ENCODE data around the gene TRIM69.
A peak's percentile ranks its signal among the peaks of the same experiment; 100 is the strongest.
"Not testable (repeated sequence)": the region's sequence is repeated elsewhere in the genome, so short reads cannot be mapped to it uniquely, and the experiment has no call there.

TRIM69 gene, protein sequence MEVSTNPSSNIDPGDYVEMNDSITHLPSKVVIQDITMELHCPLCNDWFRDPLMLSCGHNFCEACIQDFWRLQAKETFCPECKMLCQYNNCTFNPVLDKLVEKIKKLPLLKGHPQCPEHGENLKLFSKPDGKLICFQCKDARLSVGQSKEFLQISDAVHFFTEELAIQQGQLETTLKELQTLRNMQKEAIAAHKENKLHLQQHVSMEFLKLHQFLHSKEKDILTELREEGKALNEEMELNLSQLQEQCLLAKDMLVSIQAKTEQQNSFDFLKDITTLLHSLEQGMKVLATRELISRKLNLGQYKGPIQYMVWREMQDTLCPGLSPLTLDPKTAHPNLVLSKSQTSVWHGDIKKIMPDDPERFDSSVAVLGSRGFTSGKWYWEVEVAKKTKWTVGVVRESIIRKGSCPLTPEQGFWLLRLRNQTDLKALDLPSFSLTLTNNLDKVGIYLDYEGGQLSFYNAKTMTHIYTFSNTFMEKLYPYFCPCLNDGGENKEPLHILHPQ

DNA sequence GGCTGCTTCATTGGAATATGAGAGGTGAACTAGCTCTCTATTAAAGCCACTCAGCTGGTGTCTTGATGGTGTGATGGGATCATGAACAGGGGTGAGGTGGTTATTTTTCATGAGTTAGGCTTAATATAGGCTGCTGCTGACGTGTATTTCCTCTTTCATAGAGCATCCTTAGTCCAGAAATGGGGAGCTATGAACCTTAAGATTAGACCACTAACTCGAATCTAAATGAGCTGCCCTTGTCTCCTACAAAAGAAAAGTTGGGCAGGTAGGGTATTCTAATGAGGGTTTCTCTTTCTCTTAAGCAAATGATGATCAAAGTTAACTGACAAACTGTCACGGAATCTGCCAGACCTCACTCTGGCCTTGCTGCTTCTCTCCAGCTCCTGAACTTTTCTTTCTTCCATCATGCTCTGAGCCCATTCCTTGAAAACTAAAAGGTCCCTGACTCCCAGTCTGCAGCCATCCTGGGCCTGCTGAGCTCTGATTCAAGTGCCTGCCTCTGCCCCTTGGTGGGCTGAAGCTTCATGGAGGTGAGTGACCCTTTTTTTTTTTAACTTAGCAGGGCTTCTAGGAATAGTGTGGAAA is at the start of gene TRIM69:
Gene TRIM69 (plus strand): TSS at position 348 of the 585 bp plus-strand sequence. CDS start 177 bp downstream, at position 525.
- DNase-seq: no peak

DNA sequence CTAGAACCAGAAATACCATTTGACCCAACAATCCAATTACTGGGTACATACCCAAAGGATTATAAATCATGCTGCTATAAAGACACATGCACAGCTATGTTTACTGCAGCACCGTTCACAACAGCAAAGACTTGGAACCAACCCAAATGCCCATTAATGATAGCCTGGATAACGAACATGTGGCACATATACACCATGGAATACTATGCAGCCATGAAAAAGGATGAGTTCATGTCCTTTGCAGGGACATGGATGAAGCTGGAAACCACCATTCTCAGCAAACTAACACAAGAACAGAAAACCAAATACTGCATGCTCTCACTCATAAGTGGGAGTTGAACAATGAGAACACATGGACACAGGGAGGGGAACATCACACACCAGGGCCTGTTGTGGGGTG is 47.0 kb upstream of the TRIM69 start:
- DNase-seq: not testable (repeated sequence)

DNA sequence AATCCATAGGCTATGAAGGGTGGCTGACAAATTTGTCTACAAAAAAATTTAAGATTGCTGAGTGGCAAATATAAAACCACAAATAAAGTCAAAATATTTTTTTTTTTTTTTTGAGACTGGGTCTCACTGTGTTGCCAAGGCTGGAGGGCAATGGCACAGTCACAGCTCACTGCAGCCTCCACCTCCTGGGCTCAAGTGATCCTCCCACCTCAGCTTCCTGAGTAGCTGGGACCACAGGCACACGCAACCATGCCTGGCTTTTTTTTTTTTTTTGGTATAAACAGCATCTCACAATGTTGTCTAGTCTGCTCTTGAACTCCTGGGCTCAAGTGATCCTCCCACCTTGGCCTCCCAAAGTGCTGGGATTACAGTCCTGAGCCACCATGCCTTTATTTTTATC is 46.1 kb upstream of the TRIM69 start:
- not testable (repeated sequence) for DNase-seq

DNA sequence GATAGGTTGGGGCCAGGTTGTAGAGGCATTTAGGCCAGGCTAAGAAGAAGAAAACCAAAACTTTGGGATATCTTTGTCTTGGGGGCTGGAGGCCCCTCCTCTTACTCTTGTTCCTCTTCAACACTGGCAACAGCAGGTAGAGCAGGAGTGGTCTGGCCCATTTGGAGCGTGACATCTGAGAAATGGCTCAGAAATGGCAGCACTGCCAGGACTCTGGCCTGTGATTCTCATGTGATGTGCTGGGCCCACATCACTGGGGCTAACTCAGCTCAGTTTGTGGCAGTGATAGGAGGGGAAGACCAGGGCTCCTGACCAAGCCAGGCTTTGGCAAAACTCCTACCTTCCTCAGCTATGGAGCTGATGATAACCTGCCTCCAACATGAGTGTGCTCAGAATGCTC is 43.7 kb upstream of the TRIM69 start:
- DNase-seq: no peak

DNA sequence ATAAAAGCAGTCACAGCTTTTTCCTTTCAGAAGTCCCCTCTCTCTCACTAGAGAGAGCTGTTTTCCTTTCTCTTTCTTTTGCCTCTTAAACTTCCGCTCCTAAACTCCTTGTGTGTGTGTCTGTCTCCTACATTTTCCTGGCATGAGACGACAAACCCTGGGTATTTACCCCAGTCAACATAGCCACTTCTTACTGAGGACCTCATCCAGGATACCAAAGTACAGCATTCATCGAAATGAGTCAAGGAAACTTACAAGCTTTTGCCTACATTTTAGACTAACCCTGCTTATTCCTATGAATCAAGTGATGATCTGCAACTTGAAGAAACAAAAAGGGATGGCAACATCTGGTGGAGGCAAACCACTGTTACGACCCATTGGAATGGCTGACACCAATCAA is 41.9 kb upstream of the TRIM69 start:
- no peak for DNase-seq

DNA sequence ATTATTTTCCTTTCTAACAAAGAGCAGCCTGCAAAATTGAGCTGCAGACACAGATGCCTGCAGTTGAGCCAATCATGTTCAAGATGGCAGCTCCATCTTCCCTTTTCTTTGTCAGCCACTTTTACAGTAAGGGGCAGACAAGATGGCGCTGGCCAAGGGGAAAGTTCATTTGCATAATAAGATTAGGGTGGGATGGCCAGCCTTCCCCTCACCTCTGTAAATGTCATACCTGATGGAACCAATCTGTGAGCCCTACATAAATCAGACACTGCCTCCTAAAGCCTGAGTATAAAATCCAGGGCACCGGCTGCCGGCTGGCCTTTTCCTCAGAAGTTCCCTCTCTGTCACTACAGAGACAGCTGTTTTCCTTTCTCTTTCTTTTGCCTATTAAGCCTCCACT is 41.0 kb upstream of the TRIM69 start:
- no peak for DNase-seq

DNA sequence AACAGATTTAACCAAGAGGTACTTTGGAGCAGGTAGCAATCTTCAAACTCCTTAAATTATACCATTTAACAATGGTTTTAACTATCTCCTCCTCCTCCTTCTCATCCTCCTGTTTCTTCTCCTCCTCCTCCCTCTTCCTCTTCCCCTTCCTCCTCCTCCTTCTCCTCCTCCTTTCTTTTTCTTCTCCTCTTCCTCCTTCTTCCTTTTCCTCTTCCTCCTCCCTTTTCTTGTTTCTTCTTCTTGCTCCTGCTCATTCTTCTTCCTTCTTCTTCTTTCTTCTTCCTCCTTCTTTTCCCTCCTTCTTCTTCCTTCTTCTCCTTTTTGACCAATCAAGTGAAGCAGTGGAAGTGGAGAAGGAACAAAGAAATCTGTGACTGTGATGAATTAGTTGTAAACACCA is 39.3 kb upstream of the TRIM69 start:
- no peak for DNase-seq

DNA sequence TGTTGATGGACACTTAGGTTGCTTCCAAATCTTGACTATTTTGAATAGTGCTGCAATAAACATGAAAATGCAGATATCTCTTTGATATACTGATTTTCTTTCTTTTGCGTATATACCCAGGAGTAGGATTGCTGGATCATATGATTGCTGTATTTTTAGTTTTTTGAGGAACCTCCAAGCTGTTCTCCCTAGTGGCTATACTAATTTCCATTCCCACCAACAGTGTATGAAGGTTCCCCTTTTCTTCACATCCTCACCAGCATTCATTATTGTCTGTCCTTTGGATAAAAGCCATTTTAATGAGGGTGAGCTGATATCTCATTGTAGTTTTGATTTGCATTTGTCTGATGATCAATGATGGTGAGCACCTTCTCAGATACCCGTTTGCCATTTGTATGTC is 37.7 kb upstream of the TRIM69 start:
- DNase-seq: no peak

DNA sequence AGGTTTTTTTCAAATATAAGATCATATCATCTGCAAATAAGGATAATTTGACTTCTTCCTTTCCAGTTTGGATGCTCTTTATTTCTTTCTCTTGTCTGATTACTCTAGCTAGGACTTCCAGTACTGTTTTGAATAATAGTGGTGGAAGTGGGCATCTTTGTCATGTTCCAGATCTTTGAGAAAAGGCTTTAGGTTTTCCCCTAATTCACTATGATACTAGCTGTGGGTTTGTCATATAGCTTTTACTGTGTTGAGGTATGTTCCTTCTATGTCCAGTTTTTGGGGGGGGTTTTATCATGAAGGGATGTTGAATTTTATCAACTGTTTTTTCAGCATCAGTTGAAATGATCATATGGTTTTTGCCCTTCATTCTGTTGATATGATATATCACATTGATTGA is 35.7 kb upstream of the TRIM69 start:
- not testable (repeated sequence) for DNase-seq

DNA sequence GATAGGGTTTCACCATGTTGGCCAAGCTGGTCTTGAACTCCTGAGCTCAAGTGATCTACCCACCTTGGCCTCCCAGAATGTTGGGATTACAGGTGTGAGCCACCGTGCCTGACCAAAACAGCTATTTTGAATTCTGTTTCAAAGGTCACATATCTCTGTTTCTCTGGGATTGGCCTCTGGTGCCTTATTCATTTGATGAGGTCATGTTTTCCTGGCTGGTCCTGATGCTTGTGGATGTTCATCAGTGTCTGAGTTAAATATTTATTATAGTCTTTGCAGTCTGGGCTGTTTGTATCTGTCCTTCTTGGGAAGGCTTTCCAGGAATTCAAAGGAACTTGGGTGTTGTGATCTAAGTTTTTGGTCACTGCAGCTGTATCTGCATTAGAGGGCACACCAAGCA is 30.3 kb upstream of the TRIM69 start:
- no peak for DNase-seq

DNA sequence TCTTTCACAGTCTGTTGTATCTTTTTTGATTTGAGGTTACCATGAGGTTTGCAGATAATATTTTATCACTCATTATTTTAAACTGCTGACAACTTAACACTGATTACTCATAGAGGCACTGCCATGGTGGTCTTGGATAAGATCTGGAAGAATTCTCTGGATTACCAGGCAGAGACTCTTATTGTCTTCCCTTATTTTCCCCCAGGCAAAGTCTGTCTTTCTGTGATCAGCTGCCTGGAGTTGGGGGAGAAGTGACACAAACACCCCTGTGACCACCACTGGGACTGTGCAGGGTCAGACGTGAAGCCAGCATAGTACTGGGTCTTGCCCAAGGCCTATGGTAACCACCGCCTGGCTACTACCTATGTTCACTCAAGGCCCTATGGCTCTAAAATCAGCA is 29.9 kb upstream of the TRIM69 start:
- no peak for DNase-seq

DNA sequence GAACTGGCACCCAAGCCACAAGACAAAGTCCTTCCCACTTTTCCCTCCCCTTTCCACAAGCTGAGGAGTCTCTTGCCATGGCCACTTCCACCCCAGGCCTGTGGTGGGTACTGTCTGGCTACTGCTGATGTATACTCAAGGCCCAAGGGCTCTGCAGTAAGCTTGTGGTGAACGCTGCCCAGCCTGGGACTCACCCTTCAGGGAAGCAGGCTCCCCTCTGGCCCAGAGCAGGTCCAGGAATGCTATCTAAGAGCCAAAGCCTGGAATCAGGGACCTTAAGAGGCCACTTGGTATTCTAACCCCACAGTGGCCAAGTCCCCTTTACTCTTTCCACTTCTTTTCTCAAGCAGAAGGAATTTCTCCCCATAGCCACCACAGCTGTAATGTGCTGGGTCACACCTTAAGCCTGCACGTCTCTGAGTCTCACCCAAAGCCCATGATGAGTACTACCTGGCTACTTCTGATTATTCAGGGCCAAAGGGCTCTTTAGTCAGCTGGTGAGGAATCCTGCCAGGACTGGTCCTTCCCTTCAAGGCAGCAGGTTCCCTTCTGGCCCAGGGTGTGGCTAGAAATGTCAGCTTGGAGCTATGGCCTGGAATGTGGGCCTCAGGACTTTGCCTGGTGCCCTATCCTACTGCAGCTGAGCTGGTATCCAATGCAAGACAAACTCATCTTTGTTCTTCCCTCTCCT is 29.2 kb upstream of the TRIM69 start:
- no peak for DNase-seq

DNA sequence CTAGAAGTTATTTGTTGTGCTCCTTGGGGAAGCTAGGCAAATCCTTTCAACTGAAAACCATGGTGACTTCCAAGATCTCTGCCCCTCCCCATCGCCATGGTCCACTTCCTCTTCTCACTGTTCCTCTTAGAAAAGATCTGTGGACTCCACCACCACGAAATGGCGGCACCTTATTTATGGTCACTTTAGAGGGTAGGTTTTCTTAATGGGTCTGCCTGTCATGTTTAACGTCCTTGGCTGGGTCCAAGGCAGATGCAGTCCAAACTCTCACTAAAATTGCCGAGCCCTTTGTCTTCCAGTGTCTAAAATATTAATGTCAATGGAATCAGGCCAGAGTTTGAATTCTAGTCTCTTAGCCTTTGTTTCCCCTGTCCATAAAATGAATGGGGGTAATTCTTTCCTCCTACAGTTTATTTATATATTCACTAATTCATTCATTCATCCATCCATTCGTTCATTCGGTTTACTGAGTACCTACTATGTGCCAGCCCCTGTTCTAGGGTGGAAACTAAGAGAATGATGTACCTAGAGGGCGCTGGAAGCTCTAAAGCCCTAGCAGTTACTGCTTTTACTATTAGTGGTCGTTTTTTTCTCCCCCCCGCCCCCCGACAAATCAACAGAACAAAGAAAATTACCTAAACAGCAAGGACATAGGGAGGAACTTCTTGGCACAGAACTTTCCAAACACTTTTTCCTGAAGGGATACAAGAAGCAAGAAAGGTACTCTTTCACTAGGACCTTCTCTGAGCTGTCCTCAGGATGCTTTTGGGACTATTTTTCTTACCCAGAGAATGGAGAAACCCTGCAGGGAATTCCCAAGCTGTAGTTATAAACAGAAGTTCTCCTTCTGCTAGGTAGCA is 25.9 kb upstream of the TRIM69 start:
- DNase-seq: peak; percentile 54

DNA sequence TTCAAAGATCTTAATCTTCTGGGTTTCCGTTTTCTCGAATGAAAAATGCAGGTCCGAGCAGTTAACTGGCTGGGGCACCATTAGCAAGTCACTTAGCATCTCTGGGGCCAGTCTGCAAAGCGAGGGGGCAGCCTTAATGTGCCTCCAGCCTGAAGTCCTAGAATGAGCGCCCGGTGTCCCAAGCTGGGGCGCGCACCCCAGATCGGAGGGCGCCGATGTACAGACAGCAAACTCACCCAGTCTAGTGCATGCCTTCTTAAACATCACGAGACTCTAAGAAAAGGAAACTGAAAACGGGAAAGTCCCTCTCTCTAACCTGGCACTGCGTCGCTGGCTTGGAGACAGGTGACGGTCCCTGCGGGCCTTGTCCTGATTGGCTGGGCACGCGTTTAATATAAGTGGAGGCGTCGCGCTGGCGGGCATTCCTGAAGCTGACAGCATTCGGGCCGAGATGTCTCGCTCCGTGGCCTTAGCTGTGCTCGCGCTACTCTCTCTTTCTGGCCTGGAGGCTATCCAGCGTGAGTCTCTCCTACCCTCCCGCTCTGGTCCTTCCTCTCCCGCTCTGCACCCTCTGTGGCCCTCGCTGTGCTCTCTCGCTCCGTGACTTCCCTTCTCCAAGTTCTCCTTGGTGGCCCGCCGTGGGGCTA is 25.1 kb upstream of the TRIM69 start, which contains the start of the genes B2M and PATL2:
Gene B2M (plus strand): TSS at position 422 of the 647 bp plus-strand sequence. CDS start 30 bp downstream, at position 452.
Gene PATL2 (minus strand): TSS at position 228 of the 647 bp plus-strand sequence. CDS start 34,833 bp downstream, outside the sequence.
- DNase-seq: peak; percentile 93

DNA sequence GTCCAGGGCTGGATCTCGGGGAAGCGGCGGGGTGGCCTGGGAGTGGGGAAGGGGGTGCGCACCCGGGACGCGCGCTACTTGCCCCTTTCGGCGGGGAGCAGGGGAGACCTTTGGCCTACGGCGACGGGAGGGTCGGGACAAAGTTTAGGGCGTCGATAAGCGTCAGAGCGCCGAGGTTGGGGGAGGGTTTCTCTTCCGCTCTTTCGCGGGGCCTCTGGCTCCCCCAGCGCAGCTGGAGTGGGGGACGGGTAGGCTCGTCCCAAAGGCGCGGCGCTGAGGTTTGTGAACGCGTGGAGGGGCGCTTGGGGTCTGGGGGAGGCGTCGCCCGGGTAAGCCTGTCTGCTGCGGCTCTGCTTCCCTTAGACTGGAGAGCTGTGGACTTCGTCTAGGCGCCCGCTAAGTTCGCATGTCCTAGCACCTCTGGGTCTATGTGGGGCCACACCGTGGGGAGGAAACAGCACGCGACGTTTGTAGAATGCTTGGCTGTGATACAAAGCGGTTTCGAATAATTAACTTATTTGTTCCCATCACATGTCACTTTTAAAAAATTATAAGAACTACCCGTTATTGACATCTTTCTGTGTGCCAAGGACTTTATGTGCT is 24.5 kb upstream of the TRIM69 start:
- DNase-seq: no peak

DNA sequence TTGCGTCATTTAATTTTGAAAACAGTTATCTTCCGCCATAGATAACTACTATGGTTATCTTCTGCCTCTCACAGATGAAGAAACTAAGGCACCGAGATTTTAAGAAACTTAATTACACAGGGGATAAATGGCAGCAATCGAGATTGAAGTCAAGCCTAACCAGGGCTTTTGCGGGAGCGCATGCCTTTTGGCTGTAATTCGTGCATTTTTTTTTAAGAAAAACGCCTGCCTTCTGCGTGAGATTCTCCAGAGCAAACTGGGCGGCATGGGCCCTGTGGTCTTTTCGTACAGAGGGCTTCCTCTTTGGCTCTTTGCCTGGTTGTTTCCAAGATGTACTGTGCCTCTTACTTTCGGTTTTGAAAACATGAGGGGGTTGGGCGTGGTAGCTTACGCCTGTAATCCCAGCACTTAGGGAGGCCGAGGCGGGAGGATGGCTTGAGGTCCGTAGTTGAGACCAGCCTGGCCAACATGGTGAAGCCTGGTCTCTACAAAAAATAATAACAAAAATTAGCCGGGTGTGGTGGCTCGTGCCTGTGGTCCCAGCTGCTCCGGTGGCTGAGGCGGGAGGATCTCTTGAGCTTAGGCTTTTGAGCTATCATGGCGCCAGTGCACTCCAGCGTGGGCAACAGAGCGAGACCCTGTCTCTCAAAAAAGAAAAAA is 23.9 kb upstream of the TRIM69 start:
- peak; percentile 72 for DNase-seq

DNA sequence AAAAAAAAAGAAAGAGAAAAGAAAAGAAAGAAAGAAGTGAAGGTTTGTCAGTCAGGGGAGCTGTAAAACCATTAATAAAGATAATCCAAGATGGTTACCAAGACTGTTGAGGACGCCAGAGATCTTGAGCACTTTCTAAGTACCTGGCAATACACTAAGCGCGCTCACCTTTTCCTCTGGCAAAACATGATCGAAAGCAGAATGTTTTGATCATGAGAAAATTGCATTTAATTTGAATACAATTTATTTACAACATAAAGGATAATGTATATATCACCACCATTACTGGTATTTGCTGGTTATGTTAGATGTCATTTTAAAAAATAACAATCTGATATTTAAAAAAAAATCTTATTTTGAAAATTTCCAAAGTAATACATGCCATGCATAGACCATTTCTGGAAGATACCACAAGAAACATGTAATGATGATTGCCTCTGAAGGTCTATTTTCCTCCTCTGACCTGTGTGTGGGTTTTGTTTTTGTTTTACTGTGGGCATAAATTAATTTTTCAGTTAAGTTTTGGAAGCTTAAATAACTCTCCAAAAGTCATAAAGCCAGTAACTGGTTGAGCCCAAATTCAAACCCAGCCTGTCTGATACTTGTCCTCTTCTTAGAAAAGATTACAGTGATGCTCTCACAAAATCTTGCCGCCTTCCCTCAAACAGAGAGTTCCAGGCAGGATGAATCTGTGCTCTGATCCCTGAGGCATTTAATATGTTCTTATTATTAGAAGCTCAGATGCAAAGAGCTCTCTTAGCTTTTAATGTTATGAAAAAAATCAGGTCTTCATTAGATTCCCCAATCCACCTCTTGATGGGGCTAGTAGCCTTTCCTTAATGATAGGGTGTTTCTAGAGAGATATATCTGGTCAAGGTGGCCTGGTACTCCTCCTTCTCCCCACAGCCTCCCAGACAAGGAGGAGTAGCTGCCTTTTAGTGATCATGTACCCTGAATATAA is 23.0 kb upstream of the TRIM69 start:
- DNase-seq: no peak

DNA sequence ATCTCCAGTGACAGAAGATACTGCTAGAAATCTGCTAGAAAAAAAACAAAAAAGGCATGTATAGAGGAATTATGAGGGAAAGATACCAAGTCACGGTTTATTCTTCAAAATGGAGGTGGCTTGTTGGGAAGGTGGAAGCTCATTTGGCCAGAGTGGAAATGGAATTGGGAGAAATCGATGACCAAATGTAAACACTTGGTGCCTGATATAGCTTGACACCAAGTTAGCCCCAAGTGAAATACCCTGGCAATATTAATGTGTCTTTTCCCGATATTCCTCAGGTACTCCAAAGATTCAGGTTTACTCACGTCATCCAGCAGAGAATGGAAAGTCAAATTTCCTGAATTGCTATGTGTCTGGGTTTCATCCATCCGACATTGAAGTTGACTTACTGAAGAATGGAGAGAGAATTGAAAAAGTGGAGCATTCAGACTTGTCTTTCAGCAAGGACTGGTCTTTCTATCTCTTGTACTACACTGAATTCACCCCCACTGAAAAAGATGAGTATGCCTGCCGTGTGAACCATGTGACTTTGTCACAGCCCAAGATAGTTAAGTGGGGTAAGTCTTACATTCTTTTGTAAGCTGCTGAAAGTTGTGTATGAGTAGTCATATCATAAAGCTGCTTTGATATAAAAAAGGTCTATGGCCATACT is 21.1 kb upstream of the TRIM69 start:
- no peak for DNase-seq

DNA sequence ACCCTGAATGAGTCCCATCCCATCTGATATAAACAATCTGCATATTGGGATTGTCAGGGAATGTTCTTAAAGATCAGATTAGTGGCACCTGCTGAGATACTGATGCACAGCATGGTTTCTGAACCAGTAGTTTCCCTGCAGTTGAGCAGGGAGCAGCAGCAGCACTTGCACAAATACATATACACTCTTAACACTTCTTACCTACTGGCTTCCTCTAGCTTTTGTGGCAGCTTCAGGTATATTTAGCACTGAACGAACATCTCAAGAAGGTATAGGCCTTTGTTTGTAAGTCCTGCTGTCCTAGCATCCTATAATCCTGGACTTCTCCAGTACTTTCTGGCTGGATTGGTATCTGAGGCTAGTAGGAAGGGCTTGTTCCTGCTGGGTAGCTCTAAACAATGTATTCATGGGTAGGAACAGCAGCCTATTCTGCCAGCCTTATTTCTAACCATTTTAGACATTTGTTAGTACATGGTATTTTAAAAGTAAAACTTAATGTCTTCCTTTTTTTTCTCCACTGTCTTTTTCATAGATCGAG is 20.5 kb upstream of the TRIM69 start:
- no peak for DNase-seq
